K562 (cell line): ENCODE data around the gene PTRHD1.

Source experiments
- CEBPB ChIP-seq: fragments of 450-650 bp; IDR thresholded peaks from 2 replicates; pipeline ENCODE4 v1.6.1; 2016; ENCODE audit warnings: missing genetic modification characterization, missing compliant biosample characterization
- CREB1 ChIP-seq, 2 experiments: sonication (generic) in 1 of 2; formaldehyde crosslinking in 1 of 2; IDR thresholded peaks; 2 replicates each; pipeline versions ENCODE4 v1.6.1 to v1.8.0; 2012 to 2022; ENCODE audit warnings: inconsistent platforms in 1 of 2, mild to moderate bottlenecking in 1 of 2, missing genetic modification reagents in 1 of 2, moderate library complexity in 1 of 2
- ERF ChIP-seq: fragments of 450-650 bp; formaldehyde crosslinking; IDR thresholded peaks from 2 replicates; pipeline ENCODE4 v1.4.0; 2020; ENCODE audit warnings: mild to moderate bottlenecking, mixed read lengths
- GATAD2A ChIP-seq: fragments of 450-650 bp; IDR thresholded peaks from 2 replicates; pipeline ENCODE4 v1.6.1; 2017
- JUND ChIP-seq, 2 experiments: IDR thresholded peaks; 2 replicates in 1 of 2; 3 replicates in 1 of 2; pipeline ENCODE4 v1.6.1; 2011; ENCODE audit warnings: borderline replicate concordance in 2 of 2, low read depth in 2 of 2, low read length in 2 of 2, improper control_type of control experiment in 1 of 2, missing biosample characterization in 1 of 2, missing genetic modification characterization in 1 of 2, missing genetic modification reagents in 1 of 2
- PML ChIP-seq: IDR thresholded peaks from 2 replicates; pipeline ENCODE4 v1.6.1; 2012; ENCODE audit warnings: low read length, inconsistent platforms
- STAT5A ChIP-seq: IDR thresholded peaks from 2 replicates; pipeline ENCODE4 v1.6.1; 2012; ENCODE audit warnings: low read length, inconsistent platforms, borderline replicate concordance
- ZNF24 ChIP-seq: fragments of 450-650 bp; IDR thresholded peaks from 2 replicates; pipeline ENCODE4 v1.6.1; 2016
- ZNF316 ChIP-seq: fragments of 450-650 bp; IDR thresholded peaks from 2 replicates; pipeline ENCODE4 v1.6.1; 2016
- TF ChIP-seq, protein P1 (sequence below): fragments of 450-650 bp; formaldehyde crosslinking; IDR thresholded peaks from 2 replicates; pipeline ENCODE4 v1.4.0; 2020; ENCODE audit warnings: mild to moderate bottlenecking, mixed read lengths
- TF ChIP-seq, protein P2 (sequence below): sonication (generic); formaldehyde crosslinking; IDR thresholded peaks from 2 replicates; pipeline ENCODE4 v1.8.0; 2022; ENCODE audit warnings: mild to moderate bottlenecking, missing genetic modification reagents, borderline replicate concordance
- TF ChIP-seq, protein P3 (sequence below): sonication (generic); formaldehyde crosslinking; IDR thresholded peaks from 2 replicates; pipeline ENCODE4 v1.8.1; 2023; ENCODE audit warnings: mild to moderate bottlenecking, missing genetic modification reagents

DNA sequence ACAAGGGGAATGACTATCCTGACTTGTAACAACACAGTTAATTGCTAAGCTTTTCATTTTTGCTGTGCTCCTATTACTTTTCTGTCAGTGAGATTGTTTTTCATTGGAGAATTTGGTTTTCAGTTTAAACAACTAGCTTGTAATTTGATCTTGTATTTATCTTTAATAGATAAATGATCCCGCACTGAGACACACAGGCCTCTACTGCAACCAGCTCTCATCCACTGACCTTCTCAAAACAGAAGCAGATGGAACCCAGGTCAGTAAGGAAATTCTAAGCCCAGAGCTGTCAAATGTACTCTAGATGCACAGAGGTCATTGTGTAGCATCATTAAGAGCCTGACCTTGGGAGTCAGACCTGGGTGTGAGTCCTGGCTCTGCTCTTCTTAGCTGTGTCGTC, 30.7 kb downstream of the PTRHD1 start:
- TF ChIP-seq, protein P1, sequence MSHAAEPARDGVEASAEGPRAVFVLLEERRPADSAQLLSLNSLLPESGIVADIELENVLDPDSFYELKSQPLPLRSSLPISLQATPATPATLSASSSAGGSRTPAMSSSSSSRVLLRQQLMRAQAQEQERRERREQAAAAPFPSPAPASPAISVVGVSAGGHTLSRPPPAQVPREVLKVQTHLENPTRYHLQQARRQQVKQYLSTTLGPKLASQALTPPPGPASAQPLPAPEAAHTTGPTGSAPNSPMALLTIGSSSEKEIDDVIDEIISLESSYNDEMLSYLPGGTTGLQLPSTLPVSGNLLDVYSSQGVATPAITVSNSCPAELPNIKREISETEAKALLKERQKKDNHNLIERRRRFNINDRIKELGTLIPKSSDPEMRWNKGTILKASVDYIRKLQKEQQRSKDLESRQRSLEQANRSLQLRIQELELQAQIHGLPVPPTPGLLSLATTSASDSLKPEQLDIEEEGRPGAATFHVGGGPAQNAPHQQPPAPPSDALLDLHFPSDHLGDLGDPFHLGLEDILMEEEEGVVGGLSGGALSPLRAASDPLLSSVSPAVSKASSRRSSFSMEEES (CRISPR knock-in tag) = no peak
- TF ChIP-seq GATAD2A (no peak), CREB1 (IDR thresholded peaks at IDR 0.05) (no peak), CREB1 (CRISPR knock-in tag; IDR thresholded peaks at IDR 0.05) (no peak), STAT5A (no peak), PML (no peak), ZNF316 (no peak), CEBPB (tag) (no peak), JUND (IDR thresholded peaks at IDR 0.05; ENCODE audit: borderline replicate concordance, low read depth, low read length) (no peak), JUND (tag; IDR thresholded peaks at IDR 0.05; ENCODE audit: borderline replicate concordance, low read depth, low read length) (no peak), ERF (CRISPR knock-in tag) (no peak), ZNF24 (no peak)
- TF ChIP-seq, protein P2, sequence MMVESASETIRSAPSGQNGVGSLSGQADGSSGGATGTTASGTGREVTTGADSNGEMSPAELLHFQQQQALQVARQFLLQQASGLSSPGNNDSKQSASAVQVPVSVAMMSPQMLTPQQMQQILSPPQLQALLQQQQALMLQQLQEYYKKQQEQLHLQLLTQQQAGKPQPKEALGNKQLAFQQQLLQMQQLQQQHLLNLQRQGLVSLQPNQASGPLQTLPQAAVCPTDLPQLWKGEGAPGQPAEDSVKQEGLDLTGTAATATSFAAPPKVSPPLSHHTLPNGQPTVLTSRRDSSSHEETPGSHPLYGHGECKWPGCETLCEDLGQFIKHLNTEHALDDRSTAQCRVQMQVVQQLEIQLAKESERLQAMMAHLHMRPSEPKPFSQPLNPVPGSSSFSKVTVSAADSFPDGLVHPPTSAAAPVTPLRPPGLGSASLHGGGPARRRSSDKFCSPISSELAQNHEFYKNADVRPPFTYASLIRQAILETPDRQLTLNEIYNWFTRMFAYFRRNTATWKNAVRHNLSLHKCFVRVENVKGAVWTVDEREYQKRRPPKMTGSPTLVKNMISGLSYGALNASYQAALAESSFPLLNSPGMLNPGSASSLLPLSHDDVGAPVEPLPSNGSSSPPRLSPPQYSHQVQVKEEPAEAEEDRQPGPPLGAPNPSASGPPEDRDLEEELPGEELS (CRISPR knock-in tag) = no peak
- TF ChIP-seq, protein P3, sequence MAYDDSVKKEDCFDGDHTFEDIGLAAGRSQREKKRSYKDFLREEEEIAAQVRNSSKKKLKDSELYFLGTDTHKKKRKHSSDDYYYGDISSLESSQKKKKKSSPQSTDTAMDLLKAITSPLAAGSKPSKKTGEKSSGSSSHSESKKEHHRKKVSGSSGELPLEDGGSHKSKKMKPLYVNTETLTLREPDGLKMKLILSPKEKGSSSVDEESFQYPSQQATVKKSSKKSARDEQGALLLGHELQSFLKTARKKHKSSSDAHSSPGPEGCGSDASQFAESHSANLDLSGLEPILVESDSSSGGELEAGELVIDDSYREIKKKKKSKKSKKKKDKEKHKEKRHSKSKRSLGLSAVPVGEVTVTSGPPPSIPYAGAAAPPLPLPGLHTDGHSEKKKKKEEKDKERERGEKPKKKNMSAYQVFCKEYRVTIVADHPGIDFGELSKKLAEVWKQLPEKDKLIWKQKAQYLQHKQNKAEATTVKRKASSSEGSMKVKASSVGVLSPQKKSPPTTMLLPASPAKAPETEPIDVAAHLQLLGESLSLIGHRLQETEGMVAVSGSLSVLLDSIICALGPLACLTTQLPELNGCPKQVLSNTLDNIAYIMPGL (CRISPR knock-in tag) = no peak
